Ureter (tissue), 1 donor: Measurements from ENCODE around the gene QRICH1. TPM values are rescaled to one million over a fixed set of nuclear protein-coding genes. Genes with fewer than 3 reads are reported as not detected.
A peak's percentile ranks its signal among the peaks of the same experiment; 100 is the strongest.
"Not testable (repeated sequence)": the region's sequence is repeated elsewhere in the genome, so short reads cannot be mapped to it uniquely, and the experiment has no call there.

Experiments
- DNase-seq: peaks from one replicate; pipeline ENCODE4 v3.0.0-alpha.2; 2020; ENCODE audit warnings: low spot score
- total RNA-seq: library from RNA; stranded (reverse); gene quantifications from one replicate; pipeline ENCODE4 v1.2.4, GENCODE V29; 2023
- donor health status: DM: yes; HTN: yes; CAD: no.

The QRICH1 gene
- total RNA-seq, 1 donor from 2014 or later: 131 TPM

DNA sequence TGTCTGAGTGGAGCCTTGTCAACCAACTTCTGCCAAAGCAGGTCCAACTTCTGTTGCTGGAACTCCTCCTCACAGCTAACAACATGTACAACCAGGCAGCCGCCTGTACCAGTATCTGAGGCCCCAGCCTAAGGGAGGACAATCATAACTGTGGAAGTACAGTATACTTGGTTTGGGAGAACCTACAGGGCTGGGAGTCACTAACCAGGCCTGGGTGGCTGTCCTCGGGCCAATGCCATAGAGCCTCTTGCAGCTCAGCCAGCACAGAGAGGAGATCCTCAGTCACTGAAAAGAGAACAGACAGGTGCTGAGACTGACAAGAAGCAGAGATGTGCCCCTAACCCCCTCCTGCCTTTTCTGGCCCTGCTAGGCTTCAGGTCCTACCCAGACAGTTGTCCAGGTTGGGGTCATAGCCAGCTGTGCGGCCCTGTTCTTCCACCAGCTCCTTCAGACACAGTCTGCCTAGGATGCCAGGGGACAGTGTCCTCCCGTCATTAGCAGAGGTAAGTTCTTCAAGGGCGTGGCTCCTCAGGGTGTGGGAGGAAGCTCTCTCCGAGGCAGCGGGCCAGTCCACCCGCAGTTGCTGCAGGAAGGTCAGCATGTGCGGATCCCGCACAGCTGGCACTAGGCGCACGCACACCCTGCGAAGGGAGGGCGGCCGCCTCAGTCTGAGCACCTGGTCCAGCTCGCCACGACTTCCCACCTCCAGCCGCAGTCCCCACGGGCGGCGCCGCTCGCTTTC lies 76.5 kb downstream of the QRICH1 start:
- DNase-seq: no peak

GRCh38 chr3:49016414-49017228 lies 77.2 kb downstream of the QRICH1 start:
- DNase-seq: no peak

GRCh38 chr3:49015765-49016164 lies 78.1 kb downstream of the QRICH1 start:
- no peak for DNase-seq

GRCh38 chr3:49015072-49015471 lies 78.8 kb downstream of the QRICH1 start:
- no peak for DNase-seq

DNA sequence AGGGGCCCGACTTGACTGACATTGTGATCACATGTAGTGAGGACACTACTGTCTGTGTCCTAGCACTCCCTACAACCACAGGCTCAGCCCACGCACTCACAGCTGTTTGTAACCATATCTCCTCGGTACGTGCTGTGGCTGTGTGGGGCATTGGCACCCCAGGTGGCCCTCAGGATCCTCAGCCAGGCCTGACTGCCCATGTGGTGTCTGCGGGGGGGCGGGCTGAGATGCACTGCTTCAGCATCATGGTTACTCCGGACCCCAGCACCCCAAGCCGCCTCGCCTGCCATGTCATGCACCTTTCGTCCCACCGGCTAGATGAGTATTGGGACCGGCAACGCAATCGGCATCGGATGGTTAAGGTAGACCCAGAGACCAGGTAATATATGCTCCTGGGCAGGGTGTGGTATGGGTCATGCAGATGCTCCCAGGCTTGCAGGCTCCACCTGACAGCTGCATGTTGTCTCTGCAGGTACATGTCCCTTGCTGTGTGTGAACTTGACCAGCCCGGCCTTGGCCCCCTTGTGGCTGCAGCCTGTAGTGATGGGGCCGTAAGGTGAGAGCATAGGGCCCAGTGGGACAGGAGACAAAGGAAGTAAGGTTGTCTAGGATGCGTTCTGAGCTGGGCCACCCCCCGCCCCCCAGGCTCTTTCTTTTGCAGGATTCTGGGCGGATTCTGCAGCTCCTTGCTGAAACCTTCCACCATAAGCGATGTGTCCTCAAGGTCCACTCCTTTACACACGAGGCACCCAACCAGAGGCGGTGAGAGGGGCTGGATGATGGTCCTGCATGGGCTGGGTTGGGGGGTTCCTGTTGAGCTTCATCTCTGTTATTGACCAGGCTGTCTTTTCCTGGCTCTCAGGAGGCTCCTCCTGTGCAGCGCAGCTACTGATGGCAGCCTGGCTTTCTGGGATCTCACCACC lies 79.9 kb downstream of the QRICH1 start:
- DNase-seq: no peak

DNA sequence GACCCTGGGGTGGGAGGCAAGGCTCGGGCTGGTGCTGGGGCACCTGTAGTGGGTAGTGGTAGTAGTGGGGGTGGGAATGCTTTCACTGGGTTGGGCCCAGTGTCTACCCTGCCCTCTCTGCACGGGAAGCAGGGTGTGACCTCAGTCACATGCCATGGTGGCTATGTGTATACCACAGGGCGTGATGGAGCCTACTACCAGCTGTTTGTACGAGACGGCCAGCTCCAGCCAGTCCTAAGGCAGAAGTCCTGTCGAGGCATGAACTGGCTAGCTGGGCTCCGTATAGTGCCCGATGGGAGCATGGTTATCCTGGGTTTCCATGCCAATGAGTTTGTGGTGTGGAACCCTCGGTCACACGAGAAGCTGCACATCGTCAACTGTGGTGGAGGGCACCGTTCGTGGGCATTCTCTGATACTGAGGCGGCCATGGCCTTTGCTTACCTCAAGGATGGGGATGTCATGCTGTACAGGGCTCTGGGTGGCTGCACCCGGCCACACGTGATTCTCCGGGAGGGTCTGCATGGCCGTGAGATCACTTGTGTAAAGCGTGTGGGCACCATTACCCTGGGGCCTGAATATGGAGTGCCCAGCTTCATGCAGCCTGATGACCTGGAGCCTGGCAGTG lies 80.6 kb downstream of the QRICH1 start:
- no peak for DNase-seq

- DNase-seq: no peak
Measured at GRCh38 chr3:49012441-49013017, 81.3 kb downstream of the QRICH1 start.

GRCh38 chr3:49009396-49009795 lies 84.5 kb downstream of the QRICH1 start:
- DNase-seq: no peak

DNA sequence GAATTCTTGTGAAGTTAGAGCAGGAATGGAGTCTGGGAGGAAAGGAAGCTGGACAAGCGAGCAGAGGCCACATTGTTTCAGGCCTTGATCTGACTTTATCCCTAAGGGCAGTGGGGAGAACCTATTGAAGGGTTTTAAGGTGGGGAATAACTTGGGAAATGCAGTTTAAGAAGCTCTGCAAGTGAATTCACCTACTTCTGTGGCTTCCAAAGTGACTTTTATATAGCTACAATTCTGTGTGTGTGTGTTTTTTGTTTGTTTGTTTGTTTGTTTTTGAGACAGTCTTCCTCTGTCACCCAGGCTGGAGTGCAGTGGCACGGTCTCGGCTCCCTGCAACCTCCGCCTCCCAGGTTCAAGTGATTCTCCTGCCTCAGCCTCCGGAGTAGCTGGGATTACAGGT lies 85.2 kb downstream of the QRICH1 start:
- DNase-seq: not testable (repeated sequence)

DNA sequence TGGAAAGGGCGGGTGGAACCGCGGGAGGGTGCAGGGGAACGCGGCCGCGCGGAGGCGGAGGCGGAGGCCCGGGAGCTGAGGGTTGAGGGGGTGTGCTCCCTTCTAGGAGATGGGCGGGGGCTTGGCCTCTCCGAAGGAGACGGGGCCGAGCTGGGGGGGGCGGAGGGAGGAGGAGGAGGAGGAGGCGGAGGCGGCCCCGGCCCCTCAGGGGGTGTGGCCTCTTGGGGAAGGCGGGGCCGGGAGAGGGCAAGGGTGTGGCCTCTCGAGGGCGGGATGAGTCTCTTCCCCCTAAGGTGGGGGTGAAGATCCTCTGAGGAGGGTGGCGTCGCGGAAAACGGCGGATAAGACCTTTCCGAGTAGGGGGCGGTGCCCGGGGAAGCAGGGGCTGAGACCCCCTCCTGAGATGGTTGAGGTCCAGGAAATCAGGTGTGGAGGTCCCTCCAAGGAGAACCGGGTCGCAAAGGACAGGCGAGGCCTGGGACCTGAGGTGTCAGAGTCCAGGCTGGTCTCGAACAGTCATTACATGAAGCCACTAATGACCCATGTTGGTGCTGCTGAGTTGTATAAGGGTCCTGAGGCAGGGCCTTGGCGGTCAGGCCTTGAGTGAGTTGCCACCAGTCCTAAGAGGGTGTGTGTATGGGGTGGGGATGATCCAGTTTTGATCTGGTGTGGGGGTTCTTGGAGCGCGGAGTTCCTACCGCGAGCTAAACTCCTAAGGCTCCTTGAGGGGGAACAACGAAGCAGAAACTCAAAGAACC lies 85.9 kb downstream of the QRICH1 start:
- peak; percentile 93 for DNase-seq

DNA sequence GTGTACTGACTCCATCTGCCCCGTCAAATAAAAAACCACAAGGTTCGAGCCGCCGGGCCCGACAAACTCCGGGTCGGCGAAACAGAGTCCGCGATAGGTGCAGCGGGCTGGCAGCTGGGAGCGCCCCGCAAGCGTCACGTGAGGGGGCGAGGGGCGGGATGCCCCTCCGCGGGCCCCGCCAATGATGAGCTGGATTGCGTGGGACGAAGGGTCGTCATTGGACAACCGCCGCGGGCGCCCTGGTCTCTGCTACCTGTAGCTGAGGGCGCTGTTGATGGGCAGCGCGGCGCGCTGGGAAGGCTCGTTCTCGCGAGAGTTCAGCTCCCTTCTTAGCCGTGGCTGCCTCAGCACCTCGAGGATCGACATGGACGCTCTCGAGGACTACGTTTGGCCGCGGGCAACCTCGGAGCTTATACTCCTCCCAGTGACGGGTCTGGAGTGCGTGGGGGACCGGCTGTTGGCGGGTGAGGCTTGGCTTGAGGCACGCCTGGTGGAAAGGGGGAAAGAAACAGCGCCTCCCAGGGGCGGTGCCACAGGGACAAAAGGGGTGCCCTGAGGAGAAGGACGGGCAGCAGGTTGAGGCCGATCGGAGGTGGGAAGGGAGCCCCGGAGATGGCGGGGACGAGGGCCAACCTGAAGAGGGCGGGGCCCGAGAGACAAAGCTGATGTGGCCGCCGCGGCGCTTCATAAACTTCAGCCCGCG lies 86.7 kb downstream of the QRICH1 start, which contains the start of gene WDR6:
WDR6 (plus strand) TSS at position 324 of the 703 bp plus-strand sequence; CDS start at position 365, 41 bp downstream.
- DNase-seq: peak; percentile 98

DNA sequence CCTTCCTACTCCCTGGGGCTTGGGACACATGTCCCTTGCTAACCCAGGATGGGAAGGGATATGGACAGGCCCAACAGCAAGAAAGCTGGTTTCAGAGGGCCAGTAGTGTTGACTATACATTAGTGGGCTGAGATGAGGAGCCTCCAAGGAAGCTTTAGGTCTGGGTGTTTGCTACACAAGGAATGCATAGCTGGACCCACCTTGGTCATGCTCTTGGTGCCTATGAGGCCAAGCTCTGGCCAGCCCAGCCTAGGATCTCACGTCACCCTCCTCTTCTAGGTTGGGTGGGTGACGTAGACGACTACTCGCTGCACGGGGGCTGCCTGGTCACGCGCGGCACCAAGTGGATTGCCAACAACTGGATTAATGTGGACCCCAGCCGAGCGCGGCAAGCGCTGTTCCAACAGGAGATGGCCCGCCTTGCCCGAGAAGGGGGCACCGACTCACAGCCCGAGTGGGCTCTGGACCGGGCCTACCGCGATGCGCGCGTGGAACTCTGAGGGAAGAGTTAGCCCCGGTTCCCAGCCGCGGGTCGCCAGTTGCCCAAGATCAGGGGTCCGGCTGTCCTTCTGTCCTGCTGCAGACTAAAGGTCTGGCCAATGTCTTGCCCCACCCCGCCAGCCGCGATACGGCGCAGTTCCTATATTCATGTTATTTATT lies 87.3 kb downstream of the QRICH1 start:
- DNase-seq: peak; percentile 58

- no peak for DNase-seq
Measured at GRCh38 chr3:49005998-49006397, 87.9 kb downstream of the QRICH1 start.

GRCh38 chr3:49005303-49005680 lies 88.6 kb downstream of the QRICH1 start:
- DNase-seq: no peak

DNA sequence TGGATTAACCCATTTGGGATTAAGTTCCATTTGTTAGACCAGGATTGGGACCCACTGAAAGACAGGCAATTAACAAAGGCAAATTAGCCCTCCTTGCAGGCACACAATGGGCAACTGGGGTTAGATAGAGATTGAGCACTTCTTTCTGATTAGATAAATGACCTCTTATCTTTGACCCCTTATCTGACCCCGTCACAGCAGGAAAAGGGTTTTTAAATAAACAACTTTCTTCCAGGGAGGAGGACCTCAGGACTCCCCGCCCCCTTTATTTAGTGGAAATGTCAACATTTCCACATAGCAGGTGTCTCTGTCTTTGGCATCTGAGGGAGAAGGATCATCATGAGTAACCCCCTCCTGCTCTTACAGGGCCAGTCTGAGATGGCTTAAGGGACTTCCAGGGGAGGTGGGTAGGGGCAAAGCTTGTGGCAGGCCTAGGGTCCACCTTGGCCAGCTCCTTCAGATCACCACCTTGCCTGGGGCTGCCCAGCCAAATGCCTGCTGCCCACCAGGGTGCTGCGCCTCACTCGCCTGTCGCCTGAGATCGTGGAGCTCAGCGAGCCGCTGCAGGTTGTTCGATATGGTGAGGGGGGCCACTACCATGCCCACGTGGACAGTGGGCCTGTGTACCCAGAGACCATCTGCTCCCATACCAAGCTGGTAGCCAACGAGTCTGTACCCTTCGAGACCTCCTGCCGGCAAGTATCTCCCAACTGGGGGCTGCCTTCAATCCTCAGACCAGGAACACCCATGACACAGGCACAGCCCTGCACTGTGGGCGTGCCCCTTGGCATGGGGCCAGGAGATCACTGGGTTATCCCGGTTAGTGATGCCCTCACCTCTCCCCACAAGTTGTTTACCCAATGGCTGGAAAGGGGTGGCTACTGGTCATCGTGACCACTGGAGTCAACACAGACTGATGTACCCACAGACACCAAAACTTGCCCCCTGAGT lies 89.2 kb downstream of the QRICH1 start:
- no peak for DNase-seq

DNA sequence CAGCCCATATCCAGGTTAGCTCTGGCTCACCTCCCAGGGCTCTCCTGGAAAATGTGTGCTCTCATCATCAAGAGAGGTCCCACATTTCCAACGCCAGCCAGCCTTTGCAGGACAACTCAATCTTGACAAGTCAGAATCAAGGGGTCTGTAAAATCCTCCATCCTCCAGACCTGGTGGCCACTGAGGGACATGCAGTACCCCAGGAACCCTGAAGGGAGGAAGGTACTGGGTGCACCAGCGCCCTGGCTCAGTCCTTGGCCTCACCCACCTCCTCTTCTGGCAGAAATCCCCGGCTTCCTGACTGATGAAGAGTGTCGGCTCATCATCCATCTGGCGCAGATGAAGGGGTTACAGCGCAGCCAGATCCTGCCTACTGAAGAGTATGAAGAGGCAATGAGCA lies 92.7 kb downstream of the QRICH1 start:
- DNase-seq: no peak

DNA sequence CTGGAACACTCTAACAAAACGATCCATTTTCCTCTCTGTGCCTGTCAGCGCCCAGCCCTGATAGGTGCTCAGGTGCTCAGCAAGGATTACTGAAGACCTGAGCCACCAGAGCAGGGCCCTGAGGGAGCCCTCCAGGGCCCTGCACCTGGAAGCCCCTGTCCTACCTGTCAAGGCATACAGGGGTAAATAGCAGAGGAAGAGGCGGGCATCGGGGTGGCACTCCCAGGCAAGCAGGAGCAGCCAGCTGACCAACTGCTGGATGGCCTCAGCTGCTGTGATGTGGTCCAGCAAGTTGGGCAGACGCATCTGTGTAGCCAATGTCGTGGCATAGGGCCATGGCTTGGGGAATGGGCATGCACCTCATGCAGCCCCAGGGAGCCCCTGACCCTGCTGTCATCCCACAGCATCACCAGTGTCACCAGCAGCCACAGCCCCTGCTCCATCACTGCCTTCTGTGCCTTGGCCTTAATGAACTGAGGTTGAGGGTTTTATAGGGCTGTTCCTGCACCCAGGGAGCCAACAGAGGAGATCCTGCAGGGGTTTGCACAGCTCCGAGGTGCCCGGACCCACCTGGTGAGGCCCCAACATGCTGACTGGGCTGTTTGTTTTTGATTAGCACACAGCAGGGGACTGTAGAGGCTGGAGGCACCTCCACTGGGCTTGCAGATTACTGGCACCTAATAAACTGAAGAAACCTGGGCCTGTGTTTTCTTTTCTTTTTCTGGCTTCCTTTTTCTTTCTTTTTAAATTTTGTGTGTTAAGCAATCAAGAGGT lies 94.6 kb downstream of the QRICH1 start:
- no peak for DNase-seq
